CD4-positive, CD25-positive, alpha-beta regulatory T cell (primary cell): Measurements from ENCODE around the gene MRPL23. TPM values are rescaled to one million over a fixed set of nuclear protein-coding genes. Genes with fewer than 3 reads are reported as not detected.
A peak's percentile ranks its signal among the peaks of the same experiment; 100 is the strongest.

Experiments
- ATAC-seq, 2 donors: fragments of 150-1000 bp; cut with Tn5 transposase; one replicate each; pipeline ENCODE4 v1.10.0; 2021; ENCODE audit warnings: low read depth in 2 of 2, moderate number of reproducible peaks in 2 of 2, moderate library complexity in 1 of 2
- DNase-seq, 3 donors: peaks; one replicate each; pipeline versions ENCODE4 v3.0.0 to v3.0.0-alpha.2; 2012 to 2022; ENCODE audit warnings: mixed read lengths in 1 of 3
- H3K27ac ChIP-seq: one replicate; pipeline ENCODE4 v1.7.0; 2013; ENCODE audit warnings: mild to moderate bottlenecking, low read length; ENCODE audit not compliant: insufficient read depth, poor library complexity, severe bottlenecking
- H3K27me3 ChIP-seq: one replicate; pipeline ENCODE4 v1.7.0; 2013; ENCODE audit warnings: low read length; ENCODE audit not compliant: control insufficient read depth, insufficient read depth
- H3K36me3 ChIP-seq: one replicate; pipeline ENCODE4 v1.7.0; 2013; ENCODE audit warnings: mild to moderate bottlenecking, low read length, moderate library complexity; ENCODE audit not compliant: control insufficient read depth, insufficient read depth
- H3K4me1 ChIP-seq: 2 replicates; pipeline ENCODE4 v1.7.0; 2013; ENCODE audit warnings: mild to moderate bottlenecking, low read length; ENCODE audit not compliant: insufficient read depth, control insufficient read depth, poor library complexity, severe bottlenecking
- H3K4me3 ChIP-seq: one replicate; pipeline ENCODE4 v1.7.0; 2013; ENCODE audit warnings: low read depth, mild to moderate bottlenecking, low read length, moderate library complexity
- H3K9me3 ChIP-seq, 2 experiments: 1 replicate in 1 of 2; 2 replicates in 1 of 2; pipeline ENCODE4 v1.7.0; 2013; ENCODE audit warnings: low read length in 2 of 2, mild to moderate bottlenecking in 1 of 2, moderate library complexity in 1 of 2; ENCODE audit not compliant: control insufficient read depth in 2 of 2
- H3K27ac Mint-ChIP-seq, 3 donors: one replicate each; pipeline ENCODE4 v1.8.0; 2020 to 2022; ENCODE audit warnings: mild to moderate bottlenecking in 3 of 3, mixed read lengths in 3 of 3, moderate library complexity in 2 of 3
- H3K27me3 Mint-ChIP-seq: one replicate; pipeline ENCODE4 v1.8.0; 2022; ENCODE audit warnings: mild to moderate bottlenecking, mixed read lengths
- H3K36me3 Mint-ChIP-seq: one replicate; pipeline ENCODE4 v1.8.0; 2020; ENCODE audit warnings: mixed read lengths
- H3K4me1 Mint-ChIP-seq, 4 donors: one replicate each; pipeline ENCODE4 v1.8.0; 2020 to 2022; ENCODE audit warnings: mixed read lengths in 4 of 4, mild to moderate bottlenecking in 1 of 4
- H3K4me3 Mint-ChIP-seq, 4 donors: one replicate each; pipeline ENCODE4 v1.8.0; 2020 to 2022; ENCODE audit warnings: mild to moderate bottlenecking in 4 of 4, mixed read lengths in 4 of 4, moderate library complexity in 3 of 4
- H3K9me3 Mint-ChIP-seq, 7 donors: one replicate each; pipeline ENCODE4 v1.8.0; 2020 to 2022; ENCODE audit warnings: mixed read lengths in 7 of 7, mild to moderate bottlenecking in 3 of 7, moderate library complexity in 2 of 7
- polyA plus RNA-seq, 4 donors: library from polyadenylated mRNA; unstranded; fragments of 300-500 nt; fragmentation: Illumina TruSeq; gene quantifications; one replicate each; pipeline ENCODE4 v1.2.3, GENCODE V29; 2021
- total RNA-seq: library from RNA; stranded (reverse); gene quantifications from one replicate; pipeline ENCODE4 v1.2.3, GENCODE V29; 2022

The MRPL23 gene
- total and polyA plus RNA-seq, 5 donors from 2014 or later = 19.8 to 84.1 (median 27.6) TPM

DNA sequence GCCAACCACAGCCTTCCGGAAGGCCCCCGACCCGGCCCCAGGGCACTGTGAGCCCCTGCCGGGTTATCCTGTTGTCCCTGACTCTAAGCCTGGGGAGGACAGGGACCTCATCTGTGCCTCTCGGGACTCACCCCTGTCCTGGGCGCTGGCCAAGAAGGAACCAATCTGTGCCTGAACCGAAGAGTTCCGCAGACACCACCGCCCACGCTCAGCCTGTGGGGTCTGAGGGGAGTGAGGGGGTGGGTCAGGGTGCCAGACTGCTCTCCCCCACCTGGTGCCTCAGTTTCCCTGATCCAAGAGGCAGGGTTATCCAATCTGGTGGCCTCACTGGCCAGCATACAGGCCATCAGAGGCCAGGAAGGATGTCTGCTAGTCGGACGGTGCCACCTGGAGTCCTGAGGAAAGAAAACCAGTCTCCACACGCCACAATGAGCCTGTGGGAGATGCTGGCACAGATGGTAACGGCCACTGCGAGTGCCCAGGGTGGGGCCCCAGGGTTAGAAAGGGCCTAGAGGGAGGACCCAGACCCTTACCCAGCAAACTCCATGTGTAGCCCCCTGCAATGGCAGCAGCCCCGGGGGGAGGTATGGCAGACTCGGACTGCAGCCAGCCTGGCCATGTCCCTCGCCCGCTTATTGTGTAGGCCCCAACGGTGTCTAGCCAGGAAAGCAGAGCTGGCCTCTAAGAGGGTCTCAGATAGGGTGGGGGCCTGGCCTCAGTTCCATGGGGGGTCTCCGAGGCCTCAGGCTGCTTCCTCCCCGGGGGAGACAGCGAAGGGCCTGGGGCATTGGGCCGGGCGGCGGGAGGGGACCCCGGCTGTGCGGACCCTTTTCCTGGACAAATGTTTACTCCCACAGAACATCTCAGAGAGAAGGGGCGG, 28.5 kb upstream of the MRPL23 start:
- peaks cover 10% of the 10 kb centered on the region for H3K27me3 Mint-ChIP-seq
- ATAC-seq (no peak), DNase-seq (peak in 1 of 3 donors; percentile 23)
- Histone ChIP-seq H3K36me3 (no peaks in the 10 kb centered on the region), H3K27ac (no peak overlapping the region), H3K27me3 (no peaks in the 10 kb centered on the region), H3K4me3 (no peak overlapping the region), H3K9me3 (no peaks in the 10 kb centered on the region), H3K4me1 (no peaks in the 10 kb centered on the region)
- no peak overlapping the region for H3K4me3 Mint-ChIP-seq
- no peaks in the 10 kb centered on the region for H3K9me3 Mint-ChIP-seq
- H3K4me1 Mint-ChIP-seq = peaks cover 0 to 24% (median 10%) of the 10 kb centered on the region in 4 donors
- H3K27ac Mint-ChIP-seq = no peak overlapping the region
- no peaks in the 10 kb centered on the region for H3K36me3 Mint-ChIP-seq

DNA sequence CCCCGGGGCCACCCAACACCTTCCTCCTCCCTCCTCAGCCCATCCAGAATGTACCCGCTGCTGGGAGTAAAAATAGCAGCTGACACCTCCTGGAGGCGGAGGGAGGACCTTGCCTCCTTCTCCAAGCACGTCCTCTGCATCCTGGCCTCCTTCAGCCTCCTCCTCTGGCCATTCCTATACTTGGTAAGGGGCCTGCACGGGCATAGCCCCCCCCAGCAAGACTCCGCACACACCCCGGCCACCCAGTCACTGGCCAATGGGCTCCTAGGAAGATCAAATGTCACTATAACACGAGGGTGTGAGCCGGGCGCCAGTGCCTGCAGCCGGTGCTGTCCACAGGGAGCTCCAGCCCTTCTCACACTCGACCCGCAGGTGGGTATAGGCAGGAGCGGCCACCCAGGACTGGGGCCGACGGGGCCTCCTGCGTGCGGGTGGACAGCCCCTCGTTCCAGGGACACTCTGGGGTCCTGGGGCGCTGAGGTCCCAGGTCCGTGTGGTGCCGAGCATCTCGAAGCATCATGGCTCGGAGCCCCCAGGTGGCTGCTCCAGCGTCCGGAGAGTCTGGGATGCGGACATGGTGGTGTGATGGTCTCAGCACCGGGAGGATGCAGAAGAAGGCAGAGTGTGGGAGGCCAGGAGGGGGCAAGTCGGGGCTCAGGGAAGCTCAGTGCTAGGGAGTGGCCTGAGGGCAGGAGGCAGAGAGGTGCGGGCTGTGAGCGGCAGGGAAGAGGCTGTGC, 27.6 kb upstream of the MRPL23 start, which contains the start of gene TNNT3:
Gene TNNT3 (plus strand): TSS at position 313 of the 737 bp plus-strand sequence. CDS start 3,172 bp downstream, outside the sequence.
- DNase-seq = no peak
- Histone ChIP-seq H3K27ac (no peak within 1 kb of the TSS), H3K36me3 (no peaks in the 10 kb centered on the region), H3K4me1 (no peaks in the 10 kb centered on the region), H3K4me3 (no peak within 1 kb of the TSS), H3K27me3 (no peaks in the 10 kb centered on the region), H3K9me3 (no peaks in the 10 kb centered on the region)
- no peak within 1 kb of the TSS for H3K27ac Mint-ChIP-seq
- H3K4me1 Mint-ChIP-seq = peaks cover 0 to 23% (median 11%) of the 10 kb centered on the region in 4 donors
- no peak for ATAC-seq
- peak within 1 kb of the TSS in 1 of 4 donors; percentile 36 for H3K4me3 Mint-ChIP-seq
- H3K36me3 Mint-ChIP-seq = no peaks in the 10 kb centered on the region
- peaks cover 10% of the 10 kb centered on the region for H3K27me3 Mint-ChIP-seq
- H3K9me3 Mint-ChIP-seq = no peaks in the 10 kb centered on the region

GRCh38 chr11:1920128-1920908, 26.8 kb upstream of the MRPL23 start:
- Mint-ChIP-seq H3K36me3 (no peaks in the 10 kb centered on the region), H3K27me3 (peaks cover 5% of the 10 kb centered on the region), H3K4me1 (peaks cover 0 to 16% (median 7%) of the 10 kb centered on the region in 4 donors), H3K27ac (no peak overlapping the region), H3K9me3 (no peaks in the 10 kb centered on the region), H3K4me3 (no peak overlapping the region)
- no peak overlapping the region for H3K27ac ChIP-seq
- H3K9me3 ChIP-seq = no peaks in the 10 kb centered on the region
- DNase-seq (no peak), ATAC-seq (no peak)
- no peaks in the 10 kb centered on the region for H3K4me1 ChIP-seq
- H3K27me3 ChIP-seq = no peaks in the 10 kb centered on the region
- no peaks in the 10 kb centered on the region for H3K36me3 ChIP-seq
- H3K4me3 ChIP-seq = no peak overlapping the region

DNA sequence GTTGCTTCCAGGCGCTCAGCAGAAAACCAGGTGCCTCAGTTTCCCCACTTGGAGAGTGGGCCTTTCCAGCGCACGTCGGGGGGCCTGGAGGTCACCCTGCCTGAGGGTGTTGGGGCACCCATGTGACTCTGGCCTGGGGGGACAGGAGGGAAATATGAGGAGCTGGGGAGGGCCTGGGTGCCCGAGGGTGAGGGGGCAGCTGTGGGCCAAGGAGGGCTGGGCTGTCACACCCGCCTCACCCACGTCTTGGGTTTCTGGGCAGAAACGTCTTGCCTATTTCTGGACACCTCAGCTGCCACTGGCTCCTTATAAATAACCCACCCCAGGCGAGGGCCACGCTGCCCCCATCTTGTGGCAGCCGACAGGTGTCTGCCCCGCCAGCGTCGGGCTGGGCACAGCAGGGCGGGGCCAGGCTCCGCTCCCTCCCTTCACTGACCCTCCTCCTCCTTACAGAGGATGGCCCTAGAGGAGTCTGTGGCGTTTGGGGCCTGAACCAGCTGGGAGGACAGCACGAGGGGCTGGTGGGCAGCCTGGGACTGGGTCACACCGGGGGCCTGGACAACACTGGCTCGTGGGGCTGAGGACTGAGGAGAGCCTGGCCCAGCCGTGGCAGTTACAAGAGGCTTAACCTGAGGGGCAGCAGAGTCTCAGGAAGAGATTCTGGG, 26.1 kb upstream of the MRPL23 start:
- Mint-ChIP-seq H3K27me3 (peaks cover 5% of the 10 kb centered on the region), H3K9me3 (no peaks in the 10 kb centered on the region), H3K36me3 (no peaks in the 10 kb centered on the region), H3K4me3 (no peak overlapping the region), H3K4me1 (peaks cover 0 to 12% (median 5%) of the 10 kb centered on the region in 4 donors), H3K27ac (peak overlapping the region in 1 of 3 donors; percentile 74)
- ATAC-seq (no peak), DNase-seq (no peak)
- Histone ChIP-seq H3K4me1 (no peaks in the 10 kb centered on the region), H3K36me3 (no peaks in the 10 kb centered on the region), H3K27ac (no peak overlapping the region), H3K4me3 (no peak overlapping the region), H3K27me3 (no peaks in the 10 kb centered on the region), H3K9me3 (no peaks in the 10 kb centered on the region)

DNA sequence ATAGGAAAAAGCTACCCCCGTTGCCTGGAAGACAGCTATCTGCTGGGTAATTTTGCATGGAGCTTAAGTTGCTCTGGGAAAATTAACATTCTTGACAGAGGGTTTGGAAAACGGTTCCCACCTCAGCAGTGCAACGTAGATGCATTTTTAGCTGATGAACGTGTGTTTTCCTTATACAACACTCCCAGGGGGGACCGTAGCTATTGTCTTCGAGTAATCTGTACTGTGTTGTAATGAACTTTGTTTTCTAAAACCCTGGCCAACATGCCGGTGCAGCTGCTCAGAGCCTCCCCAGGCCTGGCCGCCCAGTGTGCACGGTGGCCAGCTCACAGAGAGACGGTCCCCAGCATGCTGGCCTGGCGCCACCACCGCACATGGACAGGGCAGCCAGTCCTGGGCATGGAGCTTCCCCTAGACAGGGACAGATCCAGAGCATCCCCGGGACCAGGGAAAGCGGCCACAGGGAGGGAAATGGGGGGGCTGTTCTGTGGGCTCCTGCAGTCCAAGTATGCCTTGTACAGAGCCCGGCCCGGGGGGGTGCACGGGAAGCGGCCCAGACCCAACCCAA, 25.5 kb upstream of the MRPL23 start:
- H3K4me1 Mint-ChIP-seq = peaks cover 0 to 8% (median 5%) of the 10 kb centered on the region in 4 donors
- Histone ChIP-seq H3K9me3 (no peaks in the 10 kb centered on the region), H3K4me3 (no peak overlapping the region), H3K36me3 (no peaks in the 10 kb centered on the region), H3K27me3 (no peaks in the 10 kb centered on the region), H3K4me1 (no peaks in the 10 kb centered on the region), H3K27ac (no peak overlapping the region)
- no peak for ATAC-seq
- H3K36me3 Mint-ChIP-seq = no peaks in the 10 kb centered on the region
- no peak overlapping the region for H3K27ac Mint-ChIP-seq
- no peak for DNase-seq
- H3K27me3 Mint-ChIP-seq = peaks cover 5% of the 10 kb centered on the region
- no peak overlapping the region for H3K4me3 Mint-ChIP-seq
- H3K9me3 Mint-ChIP-seq = no peaks in the 10 kb centered on the region

GRCh38 chr11:1922481-1923081, 24.6 kb upstream of the MRPL23 start:
- ATAC-seq (no peak), DNase-seq (no peak)
- no peaks in the 10 kb centered on the region for H3K9me3 Mint-ChIP-seq
- H3K27me3 Mint-ChIP-seq = peaks cover 5% of the 10 kb centered on the region
- H3K4me3 Mint-ChIP-seq = no peak overlapping the region
- no peaks in the 10 kb centered on the region for H3K9me3 ChIP-seq
- H3K36me3 Mint-ChIP-seq = no peaks in the 10 kb centered on the region
- no peaks in the 10 kb centered on the region for H3K36me3 ChIP-seq
- peak overlapping the region in 2 of 3 donors; percentile 60 to 81 for H3K27ac Mint-ChIP-seq
- H3K27me3 ChIP-seq = no peaks in the 10 kb centered on the region
- no peak overlapping the region for H3K27ac ChIP-seq
- no peak overlapping the region for H3K4me3 ChIP-seq
- no peaks in the 10 kb centered on the region for H3K4me1 ChIP-seq
- H3K4me1 Mint-ChIP-seq = peaks cover 0 to 7% (median 5%) of the 10 kb centered on the region in 4 donors
